Mesothelial cell of epicardium (in vitro differentiated cells): ENCODE results near the gene MAP3K8. TPM values are rescaled to one million over a fixed set of nuclear protein-coding genes. Genes with fewer than 3 reads are reported as not detected.

ENCODE experiments used
- DNase-seq, 2 experiments: peaks; one replicate each; pipeline ENCODE4 v3.0.0; 2021; ENCODE audit warnings: low spot score in 2 of 2; ENCODE audit not compliant: unreplicated experiment in 2 of 2
- H3K27ac Mint-ChIP-seq: 2 replicates; pipeline ENCODE4 v1.8.0; 2021; ENCODE audit warnings: mixed read lengths
- H3K27me3 Mint-ChIP-seq: 2 replicates; pipeline ENCODE4 v1.8.0; 2021; ENCODE audit warnings: low read depth, mixed read lengths
- H3K36me3 Mint-ChIP-seq: 2 replicates; pipeline ENCODE4 v1.8.0; 2021; ENCODE audit warnings: mixed read lengths
- H3K4me1 Mint-ChIP-seq: 2 replicates; pipeline ENCODE4 v1.8.0; 2021; ENCODE audit warnings: mixed read lengths
- H3K4me3 Mint-ChIP-seq: 2 replicates; pipeline ENCODE4 v1.8.0; 2021; ENCODE audit warnings: mild to moderate bottlenecking, moderate library complexity, mixed read lengths
- H3K9me3 Mint-ChIP-seq: 2 replicates; pipeline ENCODE4 v1.8.0; 2021; ENCODE audit warnings: mixed read lengths
- total RNA-seq: library from RNA; stranded (reverse); gene quantifications from 3 replicates; pipeline ENCODE4 v1.2.1, GENCODE V29; 2021
- TF ChIP-seq, protein P1 (sequence below): fragments of 200-600 bp; sonication (generic); IDR thresholded peaks from one replicate; pipeline ENCODE4 v1.5.0; 2021; ENCODE audit warnings: antibody characterized with exemption; ENCODE audit not compliant: unreplicated experiment

Gene MAP3K8
- total RNA-seq, 1 donor from 2014 or later, result 25.0 TPM

DNA sequence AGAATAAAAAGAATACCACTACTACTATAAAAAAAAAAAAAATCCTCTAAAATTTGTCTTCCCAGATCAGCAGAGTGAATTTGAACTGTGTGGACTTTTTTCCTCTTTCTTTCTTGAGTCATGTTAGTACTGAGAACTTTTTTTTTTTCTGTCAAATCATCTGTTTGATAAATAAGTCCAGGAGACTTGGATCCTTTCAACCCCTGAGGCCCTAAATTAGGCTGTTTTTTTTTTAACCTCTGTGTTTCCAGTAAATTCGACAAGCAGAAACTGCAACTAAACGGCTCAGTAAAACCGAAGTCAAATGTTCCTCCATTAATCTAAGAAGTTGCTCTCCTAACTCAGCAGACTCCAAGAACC, 2.7 kb downstream of the MAP3K8 start:
- peaks cover 6% of the 10 kb centered on the region for H3K36me3 Mint-ChIP-seq
- peak overlapping the region; percentile 96 for H3K27ac Mint-ChIP-seq
- TF ChIP-seq, protein P1, sequence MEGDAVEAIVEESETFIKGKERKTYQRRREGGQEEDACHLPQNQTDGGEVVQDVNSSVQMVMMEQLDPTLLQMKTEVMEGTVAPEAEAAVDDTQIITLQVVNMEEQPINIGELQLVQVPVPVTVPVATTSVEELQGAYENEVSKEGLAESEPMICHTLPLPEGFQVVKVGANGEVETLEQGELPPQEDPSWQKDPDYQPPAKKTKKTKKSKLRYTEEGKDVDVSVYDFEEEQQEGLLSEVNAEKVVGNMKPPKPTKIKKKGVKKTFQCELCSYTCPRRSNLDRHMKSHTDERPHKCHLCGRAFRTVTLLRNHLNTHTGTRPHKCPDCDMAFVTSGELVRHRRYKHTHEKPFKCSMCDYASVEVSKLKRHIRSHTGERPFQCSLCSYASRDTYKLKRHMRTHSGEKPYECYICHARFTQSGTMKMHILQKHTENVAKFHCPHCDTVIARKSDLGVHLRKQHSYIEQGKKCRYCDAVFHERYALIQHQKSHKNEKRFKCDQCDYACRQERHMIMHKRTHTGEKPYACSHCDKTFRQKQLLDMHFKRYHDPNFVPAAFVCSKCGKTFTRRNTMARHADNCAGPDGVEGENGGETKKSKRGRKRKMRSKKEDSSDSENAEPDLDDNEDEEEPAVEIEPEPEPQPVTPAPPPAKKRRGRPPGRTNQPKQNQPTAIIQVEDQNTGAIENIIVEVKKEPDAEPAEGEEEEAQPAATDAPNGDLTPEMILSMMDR, result no peak
- H3K9me3 Mint-ChIP-seq, result no peaks in the 10 kb centered on the region
- no peak for DNase-seq
- no peaks in the 10 kb centered on the region for H3K27me3 Mint-ChIP-seq
- peak overlapping the region; percentile 87 for H3K4me3 Mint-ChIP-seq
- peaks cover 45% of the 10 kb centered on the region for H3K4me1 Mint-ChIP-seq

DNA sequence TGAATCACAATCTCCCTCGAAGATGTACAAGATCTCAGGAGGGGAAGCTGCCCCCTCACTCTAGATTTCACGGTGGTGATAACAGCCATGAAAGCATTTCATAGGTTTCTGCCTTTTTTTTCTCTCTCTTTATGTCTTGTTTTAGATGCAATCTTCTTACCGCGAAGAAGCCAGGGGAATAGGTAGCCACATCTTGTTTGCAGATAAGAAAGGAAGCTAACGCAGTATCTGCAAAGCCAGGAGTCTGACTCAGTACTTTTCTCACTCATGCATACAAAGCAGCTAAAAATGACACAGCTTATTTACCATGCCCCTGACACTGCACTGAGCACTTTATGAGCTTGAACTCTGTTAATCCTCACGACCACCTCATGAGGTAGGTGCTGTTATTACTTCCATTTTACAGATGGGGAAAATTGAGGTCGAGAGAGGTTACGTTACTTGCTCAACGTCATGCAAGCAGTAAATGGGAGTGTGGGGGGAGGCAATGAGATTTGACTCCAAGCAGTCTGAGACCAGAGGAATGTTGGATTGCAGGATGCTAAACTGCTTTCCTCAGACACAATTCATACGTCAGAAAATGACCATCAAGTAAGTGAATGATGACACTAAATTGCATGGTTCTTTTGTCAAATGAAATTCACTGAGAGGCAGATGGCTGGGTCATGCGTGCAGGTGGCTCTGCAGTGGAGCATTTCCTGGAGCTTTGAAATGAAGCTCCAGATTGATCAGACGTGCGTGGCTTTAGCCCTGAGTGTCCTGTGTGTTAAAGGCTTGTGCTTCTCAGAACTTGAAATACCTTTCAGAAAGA, 3.3 kb downstream of the MAP3K8 start:
- no peak for DNase-seq
- Mint-ChIP-seq H3K4me3 (peak overlapping the region; percentile 87), H3K27me3 (no peaks in the 10 kb centered on the region), H3K36me3 (peaks cover 6% of the 10 kb centered on the region), H3K9me3 (no peaks in the 10 kb centered on the region), H3K27ac (peak overlapping the region; percentile 96), H3K4me1 (peaks cover 43% of the 10 kb centered on the region)
- TF ChIP-seq, protein P1, result no peak

DNA sequence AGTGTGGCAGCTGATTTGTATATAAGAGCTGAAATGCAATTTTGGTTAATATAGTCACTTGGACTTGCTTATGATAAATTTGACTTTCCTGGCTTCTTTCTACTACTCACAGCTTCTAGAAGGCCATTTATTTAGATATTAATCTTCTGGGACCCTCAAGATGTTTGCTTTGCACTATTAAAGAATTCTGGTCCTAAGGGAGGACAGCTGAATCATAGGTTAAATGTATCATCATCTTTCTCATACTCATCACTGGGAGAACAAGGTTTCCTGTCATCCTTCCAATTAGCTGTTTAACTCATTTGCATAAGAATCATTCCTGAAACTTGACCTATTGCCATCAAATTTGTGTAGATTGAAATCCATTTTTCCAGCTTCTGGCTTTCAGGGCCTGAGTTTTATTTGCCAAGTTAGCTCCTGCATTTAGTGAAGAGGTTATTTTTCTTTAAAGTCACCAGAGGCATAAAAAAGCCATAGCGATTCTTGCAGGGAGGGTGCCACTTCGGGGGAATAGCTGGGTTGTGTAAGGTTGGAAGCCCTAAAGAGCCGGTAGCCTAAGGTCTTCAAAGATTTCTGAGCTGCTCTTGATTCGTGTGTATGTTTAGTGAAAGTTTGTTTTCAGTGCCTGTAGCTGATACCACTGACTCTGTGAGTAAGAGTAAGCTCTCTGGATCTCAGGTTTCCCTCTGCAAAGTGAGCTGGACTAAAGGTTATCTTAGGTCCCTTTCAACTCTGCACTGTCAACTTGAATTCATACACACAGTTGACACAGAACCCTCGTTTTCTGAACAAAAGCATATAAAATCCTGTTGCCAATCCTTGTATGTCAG, 4.3 kb downstream of the MAP3K8 start:
- no peak for DNase-seq
- H3K27me3 Mint-ChIP-seq, result no peaks in the 10 kb centered on the region
- H3K4me3 Mint-ChIP-seq, result no peak overlapping the region
- TF ChIP-seq, protein P1, result no peak
- peak overlapping the region; percentile 96 for H3K27ac Mint-ChIP-seq
- peaks cover 6% of the 10 kb centered on the region for H3K36me3 Mint-ChIP-seq
- H3K4me1 Mint-ChIP-seq, result peaks cover 35% of the 10 kb centered on the region
- H3K9me3 Mint-ChIP-seq, result no peaks in the 10 kb centered on the region

DNA sequence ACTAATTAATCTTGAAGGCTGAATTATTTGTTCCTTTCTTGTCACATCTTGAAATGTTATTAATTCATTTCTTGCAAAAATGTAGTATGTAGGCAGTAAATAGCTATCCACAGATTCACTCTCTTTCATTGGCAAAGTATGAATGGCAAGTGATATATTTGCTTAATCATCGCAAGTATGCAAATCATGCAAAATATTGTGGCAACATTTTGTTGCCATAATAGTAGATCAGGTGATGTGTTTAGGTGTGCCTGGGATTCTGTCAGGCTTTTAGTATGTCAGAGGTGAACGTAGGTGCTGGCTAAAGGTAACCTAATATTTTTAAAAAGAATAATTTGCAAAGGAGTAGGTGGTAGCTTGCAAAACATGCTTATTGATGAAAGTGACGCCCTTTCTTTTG, 5.9 kb downstream of the MAP3K8 start:
- Mint-ChIP-seq H3K36me3 (peaks cover 13% of the 10 kb centered on the region), H3K4me3 (no peak overlapping the region), H3K27me3 (no peaks in the 10 kb centered on the region), H3K27ac (no peak overlapping the region), H3K4me1 (peaks cover 36% of the 10 kb centered on the region), H3K9me3 (no peaks in the 10 kb centered on the region)
- TF ChIP-seq, protein P1, result no peak
- no peak for DNase-seq

DNA sequence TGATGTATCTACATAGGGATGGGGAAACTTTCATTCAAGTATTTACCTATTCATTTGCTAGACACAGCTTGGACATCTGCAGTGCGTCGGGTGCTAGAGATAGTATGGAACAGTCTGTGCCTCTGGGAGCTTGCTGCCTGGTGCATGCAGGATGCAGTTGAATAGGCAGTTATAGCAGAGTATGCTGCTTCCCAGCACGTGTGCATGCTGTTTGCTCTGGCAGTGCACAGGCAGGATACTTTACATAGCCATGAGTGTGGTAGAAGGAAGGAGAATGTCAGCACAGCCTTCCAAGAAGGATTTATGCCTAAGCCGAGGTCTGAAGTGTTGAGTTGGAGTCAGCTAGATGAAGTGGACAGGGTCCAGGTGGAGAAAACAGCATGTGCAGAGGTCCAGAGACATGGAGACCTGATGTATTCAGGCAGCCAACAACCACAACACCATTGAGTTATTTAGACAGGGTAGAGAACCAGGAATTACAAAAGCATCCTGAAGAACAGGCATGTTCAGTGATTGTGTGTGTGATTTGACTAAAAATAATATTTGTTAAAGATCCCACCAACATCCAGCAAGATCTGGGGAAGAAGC, 8.1 kb downstream of the MAP3K8 start:
- Mint-ChIP-seq H3K9me3 (no peaks in the 10 kb centered on the region), H3K27me3 (no peaks in the 10 kb centered on the region), H3K27ac (no peak overlapping the region), H3K4me3 (no peak overlapping the region), H3K36me3 (peaks cover 16% of the 10 kb centered on the region), H3K4me1 (peaks cover 18% of the 10 kb centered on the region)
- TF ChIP-seq, protein P1, result no peak
- DNase-seq, result no peak
